Measurements from ENCODE around the gene LGALSL. TPM values are rescaled to one million over a fixed set of nuclear protein-coding genes. Genes with fewer than 3 reads are reported as not detected.

LGALSL gene
- polyA plus RNA-seq, 1 of the 3 experiments (the other 2 are of a cell fraction) = 6.5 TPM

- Histone ChIP-seq H4K20me1 (ENCODE audit: insufficient read depth) (no peaks in the 10 kb centered on the region), H3K79me2 (ENCODE audit: insufficient read depth) (no peaks in the 10 kb centered on the region), H3K27ac (ENCODE audit: low read depth in 2 of 2, low read length in 1 of 2) (peak overlapping the region; percentile 60 to 82; a peak in 3 of 4 replicates), H3K9me2 (no peaks in the 10 kb centered on the region), H3K9me3 (no peaks in the 10 kb centered on the region), H3K4me2 (peak overlapping the region; percentile 89), H3K27me3 (ENCODE audit: insufficient read depth) (no peaks in the 10 kb centered on the region), H2AFZ (ENCODE audit: low read depth) (peak overlapping the region; percentile 94), H3K4me3 (ENCODE audit: low read depth in 2 of 2, low read length in 1 of 2) (peak overlapping the region; percentile 73 to 85), H3F3A (replicated peaks; ENCODE audit: insufficient read depth) (peaks cover 8% of the 10 kb centered on the region), H3K4me1 (ENCODE audit: control insufficient read depth in 1 of 2, insufficient read depth in 2 of 2, low read depth in 1 of 2, low read length in 1 of 2) (peaks cover 3 to 10% of the 10 kb centered on the region in 2 experiments; a peak in 3 of 4 replicates), H3K36me3 (replicated peaks in 1 of 2; ENCODE audit: control insufficient read depth in 1 of 2, insufficient read depth in 2 of 2, low read length in 1 of 2) (peaks cover 16 to 26% of the 10 kb centered on the region in 2 experiments), H3K9ac (peak overlapping the region; percentile 69)
- 0 out of 2 replicates have a peak, but pooled peaks have one; percentile 21 for TF ChIP-seq MAX (IDR thresholded peaks at IDR 0.05; ENCODE audit: low read depth)
- TF ChIP-seq RXRA (IDR thresholded peaks at IDR 0.05; ENCODE audit: borderline replicate concordance, low read depth) = no peak
- TF ChIP-seq MXI1 (IDR thresholded peaks at IDR 0.05; ENCODE audit: low read depth, low read length) = peak; percentile 45; the same call in 1 of the 2 replicates
- no peak for TF ChIP-seq FOXM1 (IDR thresholded peaks at IDR 0.05; ENCODE audit: low read depth)
- no peak for TF ChIP-seq RCOR1 (IDR thresholded peaks at IDR 0.05; ENCODE audit: low read length)
- ChIA-PET CTCF (interaction anchor here (1.7 kb wide), 1 partner anchor 27 kb away, joined by 5 read pairs; no protein-coding TSS in a partner anchor), POLR2A (no interaction called here)
- WGBS (ENCODE audit: low lambda C conversion rate) = 36% methylated on average over 15 of the region's 103 CpGs
- peak; percentile 96 for DNase-seq
Measured at GRCh38 chr2:64454386-64455332, 697 bp downstream of the LGALSL start.

- H2AFZ ChIP-seq (ENCODE audit: low read depth) = peak overlapping the region; percentile 94; the same call in 1 of the 2 replicates
- H3K4me2 ChIP-seq = peak overlapping the region; percentile 89
- no peaks in the 10 kb centered on the region for H3K27me3 ChIP-seq (ENCODE audit: insufficient read depth)
- H3K9ac ChIP-seq = no peak overlapping the region
- 83% methylated on average over 2 of the region's 2 CpGs for WGBS (ENCODE audit: low lambda C conversion rate)
- ChIA-PET CTCF (interaction anchor here (1.7 kb wide), 1 partner anchor 26 kb away, joined by 5 read pairs; no protein-coding TSS in a partner anchor), POLR2A (no interaction called here)
- no peaks in the 10 kb centered on the region for H3K9me2 ChIP-seq
- H3K79me2 ChIP-seq (ENCODE audit: insufficient read depth) = no peaks in the 10 kb centered on the region
- no peaks in the 10 kb centered on the region for H3K9me3 ChIP-seq
- H3F3A ChIP-seq (replicated peaks; ENCODE audit: insufficient read depth) = peaks cover 8% of the 10 kb centered on the region
- peaks cover 3 to 10% of the 10 kb centered on the region in 2 experiments; a peak in 3 of 4 replicates for H3K4me1 ChIP-seq (ENCODE audit: control insufficient read depth in 1 of 2, insufficient read depth in 2 of 2, low read depth in 1 of 2, low read length in 1 of 2)
- H4K20me1 ChIP-seq (ENCODE audit: insufficient read depth) = no peaks in the 10 kb centered on the region
- H3K36me3 ChIP-seq (replicated peaks in 1 of 2; ENCODE audit: control insufficient read depth in 1 of 2, insufficient read depth in 2 of 2, low read length in 1 of 2) = peaks cover 16 to 29% of the 10 kb centered on the region in 2 experiments
- no peak overlapping the region for H3K27ac ChIP-seq (ENCODE audit: low read depth in 2 of 2, low read length in 1 of 2)
- DNase-seq = peak; percentile 11
- peak overlapping the region in 1 of 2 experiments; percentile 85; a peak in 1 of 4 replicates for H3K4me3 ChIP-seq (ENCODE audit: low read depth in 2 of 2, low read length in 1 of 2)
- TF ChIP-seq IRF3 (IDR thresholded peaks at IDR 0.05; ENCODE audit: low read depth, low read length) (no peak), USF2 (IDR thresholded peaks at IDR 0.05; ENCODE audit: borderline replicate concordance, low read depth, low read length) (no peak)
Measured at GRCh38 chr2:64455545-64455944, 1.6 kb downstream of the LGALSL start.
